Liver (tissue), 9 donors: ENCODE data around the gene MT1E. TPM values are rescaled to one million over a fixed set of nuclear protein-coding genes. Genes with fewer than 3 reads are reported as not detected.
"Not testable (repeated sequence)": the region's sequence is repeated elsewhere in the genome, so short reads cannot be mapped to it uniquely, and the experiment has no call there.

ENCODE experiments used
- DNase-seq: peaks from one replicate; pipeline ENCODE4 v3.0.0-alpha.2; 2017; ENCODE audit warnings: low spot score
- H3K27ac ChIP-seq, 2 donors: one replicate each; pipeline ENCODE4 v1.7.0; 2013; ENCODE audit warnings: inconsistent platforms in 2 of 2, low read length in 2 of 2, control low read depth in 1 of 2, low read depth in 1 of 2, mild to moderate bottlenecking in 1 of 2
- H3K27me3 ChIP-seq, 4 donors: one replicate each; pipeline versions ENCODE4 v1.6.1 to v1.7.0; 2013; ENCODE audit warnings: low read length in 3 of 4, inconsistent platforms in 1 of 4, mild to moderate bottlenecking in 1 of 4, moderate library complexity in 1 of 4; ENCODE audit not compliant: control insufficient read depth in 4 of 4, insufficient read depth in 4 of 4
- H3K36me3 ChIP-seq, 4 donors: one replicate each; pipeline versions ENCODE4 v1.6.1 to v1.7.0; 2013; ENCODE audit warnings: low read length in 3 of 4, mild to moderate bottlenecking in 3 of 4, low read depth in 1 of 4, moderate library complexity in 1 of 4; ENCODE audit not compliant: control insufficient read depth in 4 of 4, insufficient read depth in 3 of 4
- H3K4me1 ChIP-seq, 4 donors: one replicate each; pipeline versions ENCODE4 v1.6.1 to v1.7.0; 2013; ENCODE audit warnings: low read length in 3 of 4, mild to moderate bottlenecking in 3 of 4, moderate library complexity in 1 of 4; ENCODE audit not compliant: control insufficient read depth in 4 of 4, insufficient read depth in 4 of 4
- H3K4me3 ChIP-seq, 3 donors: one replicate each; pipeline versions ENCODE4 v1.6.1 to v1.7.0; 2013; ENCODE audit warnings: low read length in 3 of 3, control low read depth in 1 of 3, low read depth in 1 of 3, mild to moderate bottlenecking in 1 of 3
- H3K9ac ChIP-seq, 2 donors: one replicate each; pipeline ENCODE4 v1.7.0; 2013; ENCODE audit warnings: low read length in 2 of 2, mild to moderate bottlenecking in 2 of 2, moderate library complexity in 2 of 2, control low read depth in 1 of 2, low read depth in 1 of 2
- H3K9me3 ChIP-seq, 4 donors: one replicate each; pipeline versions ENCODE4 v1.6.1 to v1.7.0; 2013; ENCODE audit warnings: low read length in 3 of 4; ENCODE audit not compliant: control insufficient read depth in 4 of 4
- EGR1 ChIP-seq, 2 donors: IDR thresholded peaks; 2 replicates each; pipeline ENCODE4 v1.6.1; 2016 to 2018; ENCODE audit warnings: antibody characterized with exemption in 2 of 2, low read depth in 2 of 2
- FOXA1 ChIP-seq: IDR thresholded peaks from 2 replicates; pipeline ENCODE4 v1.6.1; 2016; ENCODE audit warnings: antibody characterized with exemption
- FOXA2 ChIP-seq: IDR thresholded peaks from 2 replicates; pipeline ENCODE4 v1.6.1; 2016; ENCODE audit warnings: antibody characterized with exemption
- GABPA ChIP-seq, 2 donors: IDR thresholded peaks in 1 of 2; conservative IDR thresholded peaks in 1 of 2; 2 replicates each; pipeline ENCODE4 v1.6.1; 2016; ENCODE audit warnings: antibody characterized with exemption in 2 of 2, mild to moderate bottlenecking in 1 of 2, moderate library complexity in 1 of 2
- HNF4A ChIP-seq, 2 donors: conservative IDR thresholded peaks; 2 replicates each; pipeline ENCODE4 v1.6.1; 2016; ENCODE audit warnings: antibody characterized with exemption in 2 of 2, mild to moderate bottlenecking in 2 of 2
- HNF4G ChIP-seq: IDR thresholded peaks from 2 replicates; pipeline ENCODE4 v1.6.1; 2016; ENCODE audit warnings: antibody characterized with exemption
- JUND ChIP-seq, 2 donors: IDR thresholded peaks; 2 replicates each; pipeline ENCODE4 v1.6.1; 2016; ENCODE audit warnings: antibody characterized with exemption in 2 of 2
- NR2F2 ChIP-seq: IDR thresholded peaks from 2 replicates; pipeline ENCODE4 v1.6.1; 2016; ENCODE audit warnings: antibody characterized with exemption
- RAD21 ChIP-seq, 2 donors: IDR thresholded peaks; 2 replicates each; pipeline ENCODE4 v1.6.1; 2016; ENCODE audit warnings: antibody characterized with exemption in 2 of 2, mild to moderate bottlenecking in 2 of 2
- RXRA ChIP-seq, 2 donors: IDR thresholded peaks; 2 replicates each; pipeline ENCODE4 v1.6.1; 2017 to 2018; ENCODE audit warnings: antibody characterized with exemption in 2 of 2, mild to moderate bottlenecking in 1 of 2
- SP1 ChIP-seq: IDR thresholded peaks from 2 replicates; pipeline ENCODE4 v1.6.1; 2018; ENCODE audit warnings: antibody characterized with exemption, mild to moderate bottlenecking
- TAF1 ChIP-seq: conservative IDR thresholded peaks from 2 replicates; pipeline ENCODE4 v1.6.1; 2016; ENCODE audit warnings: antibody characterized with exemption, mild to moderate bottlenecking
- YY1 ChIP-seq: IDR thresholded peaks from 2 replicates; pipeline ENCODE4 v1.6.1; 2016; ENCODE audit warnings: antibody characterized with exemption, mild to moderate bottlenecking
- WGBS: extraction: QIAGEN DNeasy Blood & Tissue Kit; methylation state at CpG from one replicate; pipeline ENCODE4 v1.1.7; 2013; 5-methylcytosine and 5-hydroxymethylcytosine counted together
- polyA plus RNA-seq, 2 donors: library from polyadenylated mRNA; stranded (reverse) in 1 of 2; unstranded in 1 of 2; fragments of 200-250 nt in 1 of 2; fragments of >200 nt in 1 of 2; fragmentation: Nextera tagmentation in 1 of 2; extraction: Ambion mirVana in 1 of 2; gene quantifications; one replicate each; pipeline versions ENCODE4 v1.2.1 to v1.2.3, GENCODE V29; 2013 to 2015
- total RNA-seq, 2 donors: library from RNA; depleted of rRNA; stranded (reverse); fragments of >200 nt; gene quantifications; one replicate each; pipeline ENCODE4 v1.2.3, GENCODE V29; 2014
- TF ChIP-seq, protein P1 (sequence below): IDR thresholded peaks from 2 replicates; pipeline ENCODE4 v1.6.1; 2016; ENCODE audit warnings: antibody characterized with exemption
- TF ChIP-seq, protein P2 (sequence below): IDR thresholded peaks from 2 replicates; pipeline ENCODE4 v1.6.1; 2016; ENCODE audit warnings: antibody characterized with exemption, mild to moderate bottlenecking
- TF ChIP-seq, protein P3 (sequence below): fragments of 150-350 bp; IDR thresholded peaks from 2 replicates; pipeline ENCODE4 v1.5.1; 2017; ENCODE audit warnings: improper control_type of control experiment, low read depth, low read length; ENCODE audit not compliant: missing input control
- TF ChIP-seq, protein P4 (sequence below): IDR thresholded peaks from 2 replicates; pipeline ENCODE4 v1.6.1; 2016; ENCODE audit warnings: antibody characterized with exemption
- TF ChIP-seq, protein P5 (sequence below): IDR thresholded peaks from 2 replicates; pipeline ENCODE4 v1.6.1; 2016; ENCODE audit warnings: antibody characterized with exemption
- donor health status: healthy.
- donor health status: healthy.
- donor health status: healthy.
- donor health status: healthy.
- donor health status: healthy.

The MT1E gene
- total and polyA plus RNA-seq, 4 donors: 206 to 1,831 (median 808) TPM

DNA sequence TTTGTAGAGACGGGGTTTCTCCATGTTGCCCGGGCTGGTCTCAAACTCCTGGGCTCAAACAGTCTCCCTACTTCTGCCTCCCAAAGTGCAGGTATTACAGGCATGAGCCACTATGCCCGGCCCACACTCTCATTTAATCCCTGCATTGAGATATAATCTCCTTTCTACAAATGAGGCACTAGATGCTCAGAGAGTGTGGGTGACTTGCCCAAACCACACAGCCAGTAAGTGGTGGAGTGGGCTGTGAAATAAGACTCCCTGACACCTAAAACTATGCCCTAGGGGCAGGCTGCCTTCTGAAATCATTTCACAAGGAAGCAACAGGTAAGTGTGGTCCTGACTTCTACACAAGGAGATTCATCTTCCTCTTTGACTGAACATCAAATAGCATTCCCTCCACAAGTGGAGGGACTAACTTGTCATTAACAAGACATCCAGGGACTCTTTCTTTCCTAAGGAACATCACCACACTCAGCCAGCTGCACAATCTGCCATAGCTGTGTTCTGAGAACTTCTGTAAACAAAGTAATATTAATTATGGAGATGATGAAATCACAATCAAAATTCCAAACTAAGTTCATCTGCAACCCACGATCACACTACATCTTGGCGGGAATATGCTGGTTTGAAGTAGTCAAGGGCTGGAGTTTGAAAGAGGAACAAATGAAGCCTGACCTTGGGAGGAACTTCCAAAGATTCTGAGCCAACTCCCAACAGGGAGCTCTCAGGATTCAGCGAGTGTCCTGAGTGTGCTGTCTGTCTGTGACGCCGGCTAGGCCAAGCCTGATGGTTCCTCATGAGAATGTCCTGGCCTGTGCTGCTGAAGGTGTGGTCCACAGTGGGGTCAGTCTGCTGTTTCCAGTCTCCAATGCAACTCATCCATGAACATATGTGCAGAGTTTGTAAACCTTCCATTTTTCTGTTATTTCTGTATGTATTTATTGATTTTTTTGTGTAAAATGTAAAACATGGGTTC lies 40.0 kb downstream of the MT1E start:
- TF ChIP-seq JUND (IDR thresholded peaks at IDR 0.05) (peak in 1 of 2 donors; percentile 47), TAF1 (peak; percentile 14), EGR1 (IDR thresholded peaks at IDR 0.05; ENCODE audit: low read depth in 2 of 2) (peak in 1 of 2 donors; percentile 6), HNF4A (conservative IDR thresholded peaks at IDR 0.05) (peak in 1 of 2 donors; percentile 10), SP1 (peak; percentile 50)
- TF ChIP-seq, protein P1, sequence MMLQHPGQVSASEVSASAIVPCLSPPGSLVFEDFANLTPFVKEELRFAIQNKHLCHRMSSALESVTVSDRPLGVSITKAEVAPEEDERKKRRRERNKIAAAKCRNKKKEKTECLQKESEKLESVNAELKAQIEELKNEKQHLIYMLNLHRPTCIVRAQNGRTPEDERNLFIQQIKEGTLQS: peak; percentile 31
- Histone ChIP-seq H3K4me1 (peaks cover 0 to 16% (median 7%) of the 10 kb centered on the region in 4 donors), H3K4me3 (peak overlapping the region in 1 of 3 donors; percentile 97), H3K27ac (peak overlapping the region; percentile 38 to 94)
- not testable (repeated sequence) for H3K27me3 ChIP-seq, H3K36me3 ChIP-seq, H3K9ac ChIP-seq, H3K9me3 ChIP-seq, DNase-seq
- WGBS: 56% methylated on average over 8 of the region's 8 CpGs

DNA sequence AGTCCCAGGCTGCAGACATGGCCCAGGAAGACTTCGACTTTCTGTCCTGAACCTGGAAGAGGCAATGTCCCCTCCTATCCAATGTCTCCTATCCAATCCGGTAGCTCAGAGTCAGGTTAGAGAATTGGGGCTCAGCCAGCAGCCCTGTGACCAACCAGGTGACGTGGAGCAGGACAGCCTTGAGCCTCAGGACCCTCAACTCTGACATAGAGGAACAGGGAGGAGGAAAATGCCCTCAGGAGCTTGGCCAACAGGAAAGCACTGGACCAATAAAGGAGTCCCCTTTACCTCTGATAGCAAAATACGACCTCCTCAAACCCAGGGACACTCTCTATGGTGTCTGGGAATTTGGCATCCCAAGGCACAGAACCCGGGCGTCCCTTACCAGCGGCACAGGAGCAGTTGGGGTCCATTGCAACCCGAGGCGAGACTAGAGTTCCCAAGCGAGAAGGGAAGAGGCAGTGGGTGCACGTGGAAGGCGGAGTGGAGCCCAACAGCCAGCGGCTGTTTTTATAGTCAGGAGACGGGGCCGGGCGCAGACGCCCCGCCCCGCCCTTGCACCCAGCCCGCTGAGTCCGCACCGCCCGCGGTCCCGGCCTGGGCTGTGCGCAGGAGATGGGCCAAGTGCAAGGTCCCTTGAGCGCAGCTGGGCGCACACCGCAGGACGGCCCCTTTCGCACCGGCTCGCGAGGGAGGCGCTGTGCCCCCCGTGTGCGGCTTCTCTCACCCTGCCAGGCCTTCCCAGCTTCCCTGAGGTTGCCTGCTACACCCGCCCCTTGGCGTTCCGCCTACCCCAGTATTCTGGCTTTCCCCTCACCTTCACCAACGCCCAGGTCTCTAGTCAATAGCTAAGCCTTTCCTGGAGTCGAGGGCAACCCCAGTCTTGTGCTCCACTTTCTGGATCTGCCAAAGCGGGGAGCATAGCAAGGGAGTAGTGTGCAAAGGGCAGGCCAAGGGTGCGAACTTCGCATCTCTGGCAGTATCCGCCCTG lies 42.3 kb downstream of the MT1E start, which contains the start of gene MT1G:
Gene MT1G (minus strand): TSS at position 485 of the 991 bp plus-strand sequence. CDS start 72 bp downstream, at position 413.
- TF ChIP-seq NR2F2: no peak
- peak in 1 of 2 donors; percentile 37 for TF ChIP-seq RAD21 (IDR thresholded peaks at IDR 0.05)
- TF ChIP-seq RXRA (IDR thresholded peaks at IDR 0.05): peak; percentile 36 to 71
- TF ChIP-seq EGR1 (IDR thresholded peaks at IDR 0.05; ENCODE audit: low read depth in 2 of 2): peak in 1 of 2 donors; percentile 32
- peak; percentile 44 for TF ChIP-seq HNF4G
- peak; percentile 63 for TF ChIP-seq HNF4A (conservative IDR thresholded peaks at IDR 0.05)
- TF ChIP-seq, protein P1: peak; percentile 15
- peak in 1 of 2 donors; percentile 58 for TF ChIP-seq JUND (IDR thresholded peaks at IDR 0.05)
- TF ChIP-seq, protein P2, sequence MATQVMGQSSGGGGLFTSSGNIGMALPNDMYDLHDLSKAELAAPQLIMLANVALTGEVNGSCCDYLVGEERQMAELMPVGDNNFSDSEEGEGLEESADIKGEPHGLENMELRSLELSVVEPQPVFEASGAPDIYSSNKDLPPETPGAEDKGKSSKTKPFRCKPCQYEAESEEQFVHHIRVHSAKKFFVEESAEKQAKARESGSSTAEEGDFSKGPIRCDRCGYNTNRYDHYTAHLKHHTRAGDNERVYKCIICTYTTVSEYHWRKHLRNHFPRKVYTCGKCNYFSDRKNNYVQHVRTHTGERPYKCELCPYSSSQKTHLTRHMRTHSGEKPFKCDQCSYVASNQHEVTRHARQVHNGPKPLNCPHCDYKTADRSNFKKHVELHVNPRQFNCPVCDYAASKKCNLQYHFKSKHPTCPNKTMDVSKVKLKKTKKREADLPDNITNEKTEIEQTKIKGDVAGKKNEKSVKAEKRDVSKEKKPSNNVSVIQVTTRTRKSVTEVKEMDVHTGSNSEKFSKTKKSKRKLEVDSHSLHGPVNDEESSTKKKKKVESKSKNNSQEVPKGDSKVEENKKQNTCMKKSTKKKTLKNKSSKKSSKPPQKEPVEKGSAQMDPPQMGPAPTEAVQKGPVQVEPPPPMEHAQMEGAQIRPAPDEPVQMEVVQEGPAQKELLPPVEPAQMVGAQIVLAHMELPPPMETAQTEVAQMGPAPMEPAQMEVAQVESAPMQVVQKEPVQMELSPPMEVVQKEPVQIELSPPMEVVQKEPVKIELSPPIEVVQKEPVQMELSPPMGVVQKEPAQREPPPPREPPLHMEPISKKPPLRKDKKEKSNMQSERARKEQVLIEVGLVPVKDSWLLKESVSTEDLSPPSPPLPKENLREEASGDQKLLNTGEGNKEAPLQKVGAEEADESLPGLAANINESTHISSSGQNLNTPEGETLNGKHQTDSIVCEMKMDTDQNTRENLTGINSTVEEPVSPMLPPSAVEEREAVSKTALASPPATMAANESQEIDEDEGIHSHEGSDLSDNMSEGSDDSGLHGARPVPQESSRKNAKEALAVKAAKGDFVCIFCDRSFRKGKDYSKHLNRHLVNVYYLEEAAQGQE: peak; percentile 75
- TF ChIP-seq TAF1: peak; percentile 94
- TF ChIP-seq YY1: peak; percentile 59
- TF ChIP-seq, protein P3, sequence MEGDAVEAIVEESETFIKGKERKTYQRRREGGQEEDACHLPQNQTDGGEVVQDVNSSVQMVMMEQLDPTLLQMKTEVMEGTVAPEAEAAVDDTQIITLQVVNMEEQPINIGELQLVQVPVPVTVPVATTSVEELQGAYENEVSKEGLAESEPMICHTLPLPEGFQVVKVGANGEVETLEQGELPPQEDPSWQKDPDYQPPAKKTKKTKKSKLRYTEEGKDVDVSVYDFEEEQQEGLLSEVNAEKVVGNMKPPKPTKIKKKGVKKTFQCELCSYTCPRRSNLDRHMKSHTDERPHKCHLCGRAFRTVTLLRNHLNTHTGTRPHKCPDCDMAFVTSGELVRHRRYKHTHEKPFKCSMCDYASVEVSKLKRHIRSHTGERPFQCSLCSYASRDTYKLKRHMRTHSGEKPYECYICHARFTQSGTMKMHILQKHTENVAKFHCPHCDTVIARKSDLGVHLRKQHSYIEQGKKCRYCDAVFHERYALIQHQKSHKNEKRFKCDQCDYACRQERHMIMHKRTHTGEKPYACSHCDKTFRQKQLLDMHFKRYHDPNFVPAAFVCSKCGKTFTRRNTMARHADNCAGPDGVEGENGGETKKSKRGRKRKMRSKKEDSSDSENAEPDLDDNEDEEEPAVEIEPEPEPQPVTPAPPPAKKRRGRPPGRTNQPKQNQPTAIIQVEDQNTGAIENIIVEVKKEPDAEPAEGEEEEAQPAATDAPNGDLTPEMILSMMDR: peak; percentile 4
- TF ChIP-seq FOXA2: no peak
- TF ChIP-seq, protein P4, sequence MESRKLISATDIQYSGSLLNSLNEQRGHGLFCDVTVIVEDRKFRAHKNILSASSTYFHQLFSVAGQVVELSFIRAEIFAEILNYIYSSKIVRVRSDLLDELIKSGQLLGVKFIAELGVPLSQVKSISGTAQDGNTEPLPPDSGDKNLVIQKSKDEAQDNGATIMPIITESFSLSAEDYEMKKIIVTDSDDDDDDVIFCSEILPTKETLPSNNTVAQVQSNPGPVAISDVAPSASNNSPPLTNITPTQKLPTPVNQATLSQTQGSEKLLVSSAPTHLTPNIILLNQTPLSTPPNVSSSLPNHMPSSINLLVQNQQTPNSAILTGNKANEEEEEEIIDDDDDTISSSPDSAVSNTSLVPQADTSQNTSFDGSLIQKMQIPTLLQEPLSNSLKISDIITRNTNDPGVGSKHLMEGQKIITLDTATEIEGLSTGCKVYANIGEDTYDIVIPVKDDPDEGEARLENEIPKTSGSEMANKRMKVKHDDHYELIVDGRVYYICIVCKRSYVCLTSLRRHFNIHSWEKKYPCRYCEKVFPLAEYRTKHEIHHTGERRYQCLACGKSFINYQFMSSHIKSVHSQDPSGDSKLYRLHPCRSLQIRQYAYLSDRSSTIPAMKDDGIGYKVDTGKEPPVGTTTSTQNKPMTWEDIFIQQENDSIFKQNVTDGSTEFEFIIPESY: peak; percentile 48
- TF ChIP-seq, protein P5, sequence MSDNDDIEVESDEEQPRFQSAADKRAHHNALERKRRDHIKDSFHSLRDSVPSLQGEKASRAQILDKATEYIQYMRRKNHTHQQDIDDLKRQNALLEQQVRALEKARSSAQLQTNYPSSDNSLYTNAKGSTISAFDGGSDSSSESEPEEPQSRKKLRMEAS: no peak
- TF ChIP-seq FOXA1: no peak
- TF ChIP-seq SP1: peak; percentile 90
- peak in 1 of 2 donors; percentile 16 for TF ChIP-seq GABPA (IDR thresholded peaks at IDR 0.05 in 1 of 2, conservative IDR thresholded peaks at IDR 0.05 in 1 of 2)
- H3K27me3 ChIP-seq: no peaks in the 10 kb centered on the region
- no peaks in the 10 kb centered on the region for H3K9me3 ChIP-seq
- peaks cover 0 to 20% (median 10%) of the 10 kb centered on the region in 4 donors for H3K4me1 ChIP-seq
- DNase-seq: peak; percentile 83
- 5% methylated on average over 46 of the region's 46 CpGs for WGBS
- H3K27ac ChIP-seq: peak within 1 kb of the TSS; percentile 90 to 94
- peak within 1 kb of the TSS; percentile 55 to 97 (median 71) for H3K4me3 ChIP-seq
- no peaks in the 10 kb centered on the region for H3K36me3 ChIP-seq
- H3K9ac ChIP-seq: peak within 1 kb of the TSS; percentile 72 to 92
